Measurements from ENCODE around the gene SLC16A4. TPM values are rescaled to one million over a fixed set of nuclear protein-coding genes. Genes with fewer than 3 reads are reported as not detected.

The SLC16A4 gene
- total and polyA plus RNA-seq, 2 donors (not counting 1 experiment from before 2014, with no cell fraction given) = 0.39 to 2.6 TPM

GRCh38 chr1:110324667-110325066 lies 66.2 kb downstream of the SLC16A4 start:
- H3K4me3 Mint-ChIP-seq = no peak overlapping the region
- H3K27me3 Mint-ChIP-seq = no peaks in the 10 kb centered on the region
- no CpG with 5 or more reads among the region's 1 CpG for WGBS (ENCODE audit: insufficient coverage)
- Histone ChIP-seq H3K9me3 (ENCODE audit: control extremely low read depth in 1 of 3, control insufficient read depth in 2 of 3, insufficient read depth in 1 of 3, low read length in 2 of 3) (no peaks in the 10 kb centered on the region), H3K27ac (ENCODE audit: low read length in 2 of 2) (no peak overlapping the region), H3K4me2 (replicated peaks; ENCODE audit: low read depth, low read length, poor library complexity, severe bottlenecking) (no peak overlapping the region), H3K36me3 (replicated peaks in 1 of 2; ENCODE audit: control extremely low read depth in 1 of 2, control insufficient read depth in 1 of 2, extremely low read depth in 1 of 2, insufficient read depth in 2 of 2, low read length in 1 of 2) (no peaks in the 10 kb centered on the region), H3K9ac (ENCODE audit: low read length) (no peak overlapping the region), H3K4me3 (ENCODE audit: control extremely low read depth in 1 of 5, extremely low read depth in 1 of 5, insufficient read depth in 1 of 5, low read depth in 2 of 5, low read length in 4 of 5) (no peak overlapping the region), H3K27me3 (replicated peaks in 1 of 4; ENCODE audit: control extremely low read depth in 1 of 4, control insufficient read depth in 3 of 4, insufficient read depth in 4 of 4, low read length in 3 of 4) (no peaks in the 10 kb centered on the region), H3K4me1 (ENCODE audit: control insufficient read depth in 2 of 2, insufficient read depth in 2 of 2, low read length in 2 of 2) (no peaks in the 10 kb centered on the region), H3K79me2 (ENCODE audit: control insufficient read depth, insufficient read depth, low read length) (no peaks in the 10 kb centered on the region), H2AFZ (ENCODE audit: insufficient read depth, low read depth, low read length, poor library complexity, severe bottlenecking) (no peak overlapping the region), H4K20me1 (ENCODE audit: control insufficient read depth, insufficient read depth, low read length, poor library complexity, severe bottlenecking) (no peaks in the 10 kb centered on the region)
- H3K4me1 Mint-ChIP-seq = no peaks in the 10 kb centered on the region
- ChIA-PET POLR2A (no interaction called here), CTCF (interaction anchor here (1.7 kb wide), 1 partner anchor 136 kb away, joined by 5 read pairs; no protein-coding TSS in a partner anchor)
- TF ChIP-seq EZH2 (IDR thresholded peaks at IDR 0.05; ENCODE audit: borderline replicate concordance, insufficient read depth, low read depth, low read length, poor library complexity, severe bottlenecking) (no peak), CTCF (IDR thresholded peaks at IDR 0.05) (no peak)
- DNase-seq = no peak
- H3K27ac Mint-ChIP-seq = no peak overlapping the region
- ATAC-seq (ENCODE audit: low read depth) = no peak
- H3K9me3 Mint-ChIP-seq (ENCODE audit: insufficient read depth) = no peaks in the 10 kb centered on the region
- intact Hi-C loops (cut with micrococcal nuclease) = no loop called here

- H3K4me3 Mint-ChIP-seq = no peak overlapping the region
- ATAC-seq (ENCODE audit: low read depth) = no peak
- Histone ChIP-seq H3K27ac (ENCODE audit: low read length in 2 of 2) (no peak overlapping the region), H3K9me3 (ENCODE audit: control extremely low read depth in 1 of 3, control insufficient read depth in 2 of 3, insufficient read depth in 1 of 3, low read length in 2 of 3) (no peaks in the 10 kb centered on the region), H4K20me1 (ENCODE audit: control insufficient read depth, insufficient read depth, low read length, poor library complexity, severe bottlenecking) (no peaks in the 10 kb centered on the region), H3K27me3 (replicated peaks in 1 of 4; ENCODE audit: control extremely low read depth in 1 of 4, control insufficient read depth in 3 of 4, insufficient read depth in 4 of 4, low read length in 3 of 4) (no peaks in the 10 kb centered on the region), H3K4me3 (ENCODE audit: control extremely low read depth in 1 of 5, extremely low read depth in 1 of 5, insufficient read depth in 1 of 5, low read depth in 2 of 5, low read length in 4 of 5) (no peak overlapping the region), H2AFZ (ENCODE audit: insufficient read depth, low read depth, low read length, poor library complexity, severe bottlenecking) (no peak overlapping the region), H3K36me3 (replicated peaks in 1 of 2; ENCODE audit: control extremely low read depth in 1 of 2, control insufficient read depth in 1 of 2, extremely low read depth in 1 of 2, insufficient read depth in 2 of 2, low read length in 1 of 2) (no peaks in the 10 kb centered on the region), H3K4me2 (replicated peaks; ENCODE audit: low read depth, low read length, poor library complexity, severe bottlenecking) (no peak overlapping the region), H3K9ac (ENCODE audit: low read length) (no peak overlapping the region), H3K4me1 (ENCODE audit: control insufficient read depth in 2 of 2, insufficient read depth in 2 of 2, low read length in 2 of 2) (no peaks in the 10 kb centered on the region), H3K79me2 (ENCODE audit: control insufficient read depth, insufficient read depth, low read length) (no peaks in the 10 kb centered on the region)
- no peaks in the 10 kb centered on the region for H3K4me1 Mint-ChIP-seq
- 100% methylated on average over 3 of the region's 4 CpGs for WGBS (ENCODE audit: insufficient coverage)
- no peak for DNase-seq
- no peaks in the 10 kb centered on the region for H3K9me3 Mint-ChIP-seq (ENCODE audit: insufficient read depth)
- no peak overlapping the region for H3K27ac Mint-ChIP-seq
- no peaks in the 10 kb centered on the region for H3K27me3 Mint-ChIP-seq
- CTCF ChIA-PET = interaction anchor here (2.3 to 19.5 kb wide), 3 partner anchors 9 to 114 kb away, joined by 6 to 838 read pairs (median 8); partner anchors contain the start of gene KCNC4
- intact Hi-C loops (cut with micrococcal nuclease) = no loop called here
- no peak for TF ChIP-seq EZH2 (IDR thresholded peaks at IDR 0.05; ENCODE audit: borderline replicate concordance, insufficient read depth, low read depth, low read length, poor library complexity, severe bottlenecking)
- no peak for TF ChIP-seq CTCF (IDR thresholded peaks at IDR 0.05)
- POLR2A ChIA-PET = interaction anchor here (0.7 kb wide), 1 partner anchor 62 kb away, joined by 4 read pairs; no protein-coding TSS in a partner anchor
Measured at GRCh38 chr1:110321846-110322245, 69.0 kb downstream of the SLC16A4 start.
